Glomerular visceral epithelial cell (primary cell): ENCODE results near the gene PRDM7.
"Not testable (repeated sequence)": the region's sequence is repeated elsewhere in the genome, so short reads cannot be mapped to it uniquely, and the experiment has no call there.

Experiments
- DNase-seq: peaks from one replicate; pipeline ENCODE4 v3.0.0-alpha.2; 2016; ENCODE audit errors: extremely low spot score

The PRDM7 gene

GRCh38 chr16:90012991-90013745, 64.0 kb downstream of the PRDM7 start:
- DNase-seq: no peak

- no peak for DNase-seq
Measured at GRCh38 chr16:90011908-90012501, 65.1 kb downstream of the PRDM7 start.

- DNase-seq: no peak
Measured at GRCh38 chr16:90011508-90011819, 65.7 kb downstream of the PRDM7 start.

GRCh38 chr16:90010676-90011507, 66.2 kb downstream of the PRDM7 start:
- no peak for DNase-seq

DNA sequence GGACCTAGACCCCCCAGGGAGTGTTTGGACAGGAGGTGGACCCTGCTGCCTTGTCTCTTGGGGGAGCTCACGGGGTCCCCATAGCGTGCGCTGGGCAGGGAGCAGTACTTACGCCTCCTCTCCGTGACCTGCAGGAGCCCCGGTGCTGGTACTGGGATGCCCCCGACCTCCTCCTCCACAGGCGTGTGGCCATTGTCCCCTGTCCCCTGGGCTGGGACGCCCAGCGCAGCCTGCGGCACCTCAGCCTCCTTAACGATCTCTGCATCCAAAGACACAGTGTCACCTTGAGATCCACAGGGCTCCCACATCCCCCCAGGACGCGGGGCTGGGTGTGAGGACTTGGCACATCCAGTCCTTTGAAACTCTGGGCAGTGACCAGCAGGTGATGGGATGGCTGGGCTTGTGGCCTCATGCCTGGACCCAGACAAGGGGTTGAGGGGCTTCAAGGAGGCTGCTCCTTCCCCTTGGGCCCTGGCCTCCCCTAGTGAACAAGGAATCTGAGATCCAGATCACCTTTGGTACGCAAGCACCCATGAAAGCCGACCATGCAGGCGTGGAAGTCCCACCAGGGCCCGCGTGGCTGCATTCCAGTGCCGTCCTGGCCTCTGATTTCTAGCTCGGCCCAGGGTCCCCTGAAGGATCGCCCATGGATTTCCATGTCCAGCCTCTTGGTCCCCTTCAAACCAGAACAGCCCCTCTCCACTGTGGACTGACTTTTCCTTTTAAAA, 67.8 kb downstream of the PRDM7 start:
- no peak for DNase-seq

- no peak for DNase-seq
Measured at GRCh38 chr16:90008708-90009145, 68.4 kb downstream of the PRDM7 start.

GRCh38 chr16:90007635-90008234, 69.4 kb downstream of the PRDM7 start:
- DNase-seq: not testable (repeated sequence)

- DNase-seq: no peak
Measured at GRCh38 chr16:90007015-90007414, 70.1 kb downstream of the PRDM7 start.
